CD4-positive, alpha-beta T cell treated with Interferon gamma for 1 hour (primary cell): Measurements from ENCODE around the gene SEMA7A.
"Not testable (repeated sequence)": the region's sequence is repeated elsewhere in the genome, so short reads cannot be mapped to it uniquely, and the experiment has no call there.

Source experiments
- DNase-seq: peaks from one replicate; pipeline ENCODE4 v3.0.0-alpha.2; 2020

Gene SEMA7A, protein sequence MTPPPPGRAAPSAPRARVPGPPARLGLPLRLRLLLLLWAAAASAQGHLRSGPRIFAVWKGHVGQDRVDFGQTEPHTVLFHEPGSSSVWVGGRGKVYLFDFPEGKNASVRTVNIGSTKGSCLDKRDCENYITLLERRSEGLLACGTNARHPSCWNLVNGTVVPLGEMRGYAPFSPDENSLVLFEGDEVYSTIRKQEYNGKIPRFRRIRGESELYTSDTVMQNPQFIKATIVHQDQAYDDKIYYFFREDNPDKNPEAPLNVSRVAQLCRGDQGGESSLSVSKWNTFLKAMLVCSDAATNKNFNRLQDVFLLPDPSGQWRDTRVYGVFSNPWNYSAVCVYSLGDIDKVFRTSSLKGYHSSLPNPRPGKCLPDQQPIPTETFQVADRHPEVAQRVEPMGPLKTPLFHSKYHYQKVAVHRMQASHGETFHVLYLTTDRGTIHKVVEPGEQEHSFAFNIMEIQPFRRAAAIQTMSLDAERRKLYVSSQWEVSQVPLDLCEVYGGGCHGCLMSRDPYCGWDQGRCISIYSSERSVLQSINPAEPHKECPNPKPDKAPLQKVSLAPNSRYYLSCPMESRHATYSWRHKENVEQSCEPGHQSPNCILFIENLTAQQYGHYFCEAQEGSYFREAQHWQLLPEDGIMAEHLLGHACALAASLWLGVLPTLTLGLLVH

DNA sequence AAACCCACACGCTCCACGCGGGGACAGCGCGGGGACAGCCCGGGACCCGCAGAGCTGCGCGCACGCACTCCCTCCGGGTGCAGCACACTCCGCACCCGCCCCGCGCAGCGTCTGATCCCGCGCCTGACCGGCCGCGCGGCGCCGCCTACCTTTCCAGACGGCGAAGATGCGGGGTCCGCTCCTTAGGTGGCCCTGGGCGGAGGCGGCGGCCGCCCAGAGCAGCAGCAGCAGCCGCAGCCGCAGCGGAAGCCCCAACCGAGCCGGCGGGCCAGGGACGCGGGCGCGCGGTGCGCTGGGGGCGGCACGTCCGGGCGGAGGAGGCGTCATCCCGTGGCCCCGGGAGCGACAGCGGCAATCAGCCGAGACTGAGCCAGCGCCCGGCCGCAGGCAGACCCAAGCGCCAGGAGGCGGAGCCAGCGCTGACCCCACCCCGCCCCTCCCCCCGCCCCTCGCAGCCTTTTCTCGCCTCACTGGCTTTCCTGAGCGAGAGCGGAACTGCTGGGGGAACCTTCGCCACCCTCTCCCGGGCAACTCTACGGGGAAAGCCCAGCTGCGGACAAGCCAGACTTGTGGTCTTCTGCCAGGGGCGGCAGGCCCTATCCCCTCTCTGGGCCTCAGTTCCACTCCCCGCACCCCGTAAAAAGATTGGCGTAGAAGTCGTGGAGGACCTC is at the start of gene SEMA7A:
TSS of gene SEMA7A (minus strand) at position 367 of the 671 bp plus-strand sequence. CDS start at position 327, 40 bp downstream.
- DNase-seq: peak; percentile 87

DNA sequence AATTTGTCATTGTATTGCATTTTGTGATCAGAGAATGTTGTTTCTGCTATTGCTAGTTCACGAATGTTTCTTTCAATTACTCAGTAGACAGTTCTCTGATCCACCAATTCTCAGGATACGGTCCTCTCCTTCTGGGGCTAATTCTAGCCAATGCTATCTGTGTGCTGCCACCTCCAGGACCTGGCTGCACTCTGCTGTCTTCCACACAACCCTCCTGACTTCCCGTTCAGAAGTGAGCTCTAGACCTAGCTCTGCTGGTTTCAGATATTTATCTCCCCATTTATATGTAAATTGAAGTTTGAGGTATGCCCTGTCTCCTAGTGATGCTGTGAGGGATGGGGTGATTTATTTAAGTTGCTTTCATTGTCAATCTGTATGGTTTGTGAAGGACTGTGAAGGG is 48.9 kb upstream of the SEMA7A start:
- DNase-seq: no peak

DNA sequence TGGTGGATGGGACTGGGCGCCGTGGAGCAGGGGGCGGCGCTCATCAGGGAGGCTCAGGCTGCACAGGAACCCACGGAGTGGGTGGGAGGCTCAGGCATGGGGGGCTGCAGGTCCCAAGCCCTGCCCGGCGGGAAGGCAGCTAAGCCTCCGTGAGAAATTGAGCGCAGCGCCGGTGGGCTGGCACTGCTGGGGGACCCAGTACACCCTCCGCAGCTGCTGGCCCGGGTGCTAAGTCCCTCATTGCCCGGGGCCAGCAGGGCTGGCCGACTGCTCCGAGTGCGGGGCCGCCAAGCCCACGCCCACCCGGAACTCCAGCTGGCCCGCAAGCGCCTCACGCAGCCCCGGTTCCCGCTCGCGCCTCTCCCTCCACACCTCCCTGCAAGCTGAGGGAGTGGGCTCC is 46.6 kb upstream of the SEMA7A start:
- not testable (repeated sequence) for DNase-seq

DNA sequence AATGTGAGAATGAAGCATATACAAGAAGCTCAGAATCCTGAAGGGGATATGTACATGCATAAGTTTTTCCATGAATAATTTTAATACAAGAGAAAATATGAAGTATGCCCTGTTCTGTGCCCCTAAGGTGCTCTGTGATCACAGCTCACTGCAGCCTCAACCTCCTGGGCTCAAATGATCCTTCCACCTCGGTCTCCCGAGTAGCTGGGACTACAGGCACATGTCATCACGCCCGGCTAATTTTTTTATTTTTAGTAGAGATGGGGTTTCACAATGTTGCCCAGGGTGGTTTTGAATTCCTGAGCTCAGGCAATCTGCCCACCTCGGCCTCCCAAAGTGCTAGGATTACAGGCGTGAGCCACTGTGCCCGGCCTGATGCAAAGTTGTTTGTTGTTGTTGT is 37.9 kb upstream of the SEMA7A start:
- DNase-seq: not testable (repeated sequence)

DNA sequence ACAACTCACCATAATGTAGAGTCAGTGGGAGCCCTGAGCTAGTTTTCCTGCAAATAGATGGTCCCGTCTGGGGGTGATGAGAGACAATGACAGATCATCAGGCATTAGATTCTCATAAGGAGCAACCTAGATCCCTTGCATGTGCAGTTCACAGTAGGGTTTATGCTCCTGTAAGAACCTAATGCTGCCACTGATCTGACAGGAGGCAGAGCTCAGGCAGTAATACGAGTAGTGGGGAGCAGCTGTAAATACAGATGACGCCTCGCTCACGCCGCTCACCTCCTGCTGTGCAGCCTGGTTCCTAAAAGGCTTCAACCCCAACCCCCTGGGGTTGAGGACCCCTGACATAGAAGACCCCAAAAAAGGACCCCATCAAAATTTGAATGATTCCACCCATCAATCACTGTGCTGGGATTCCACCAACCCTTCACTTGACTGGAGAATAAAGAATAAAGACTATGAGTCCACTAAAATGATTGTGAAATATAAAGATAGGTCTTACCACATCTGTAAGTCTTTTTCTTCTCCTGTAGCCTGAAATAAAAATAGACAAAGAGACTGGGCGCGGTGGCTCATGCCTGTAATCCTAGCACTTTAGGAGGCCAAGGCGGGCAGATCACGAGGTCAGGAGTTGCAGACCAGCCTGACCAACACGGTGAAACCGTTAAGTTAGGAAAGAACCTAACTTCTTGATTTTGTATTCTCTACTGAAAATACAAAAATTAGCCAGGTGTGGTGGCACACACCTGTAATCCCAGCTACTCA is 37.1 kb upstream of the SEMA7A start:
- DNase-seq: no peak

DNA sequence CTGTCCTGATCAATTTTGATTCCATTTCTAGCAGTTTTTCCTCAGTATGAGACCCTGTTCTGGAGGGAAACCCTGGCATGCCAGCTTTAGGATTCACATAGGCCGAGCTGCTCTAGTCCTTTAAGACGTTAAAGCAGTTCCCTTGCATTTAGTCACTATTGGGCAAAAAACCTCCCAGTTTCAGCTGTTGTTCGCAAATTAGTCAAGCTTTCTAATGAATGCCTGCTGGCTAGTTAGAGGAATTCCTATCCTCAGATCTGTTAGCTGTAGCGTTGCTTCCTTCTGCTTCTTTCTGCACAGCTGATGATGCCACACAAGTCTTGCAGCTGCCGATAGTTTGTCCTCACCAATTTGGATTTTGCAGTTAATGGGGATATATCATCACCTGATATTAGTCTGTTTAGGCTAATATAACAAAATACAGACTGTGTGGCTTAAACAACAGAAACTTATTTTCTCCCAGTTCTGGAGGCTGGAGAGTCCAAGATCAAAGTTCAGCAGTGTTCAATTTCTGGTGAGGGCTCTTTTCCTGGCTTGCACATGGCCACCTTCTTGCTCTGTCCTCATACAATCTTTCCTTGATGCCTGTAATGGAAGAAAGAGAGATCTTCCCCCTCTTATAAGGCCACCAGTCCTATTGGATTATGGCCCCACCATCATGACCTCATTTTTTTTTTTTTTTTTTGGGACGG is 34.7 kb upstream of the SEMA7A start:
- no peak for DNase-seq

DNA sequence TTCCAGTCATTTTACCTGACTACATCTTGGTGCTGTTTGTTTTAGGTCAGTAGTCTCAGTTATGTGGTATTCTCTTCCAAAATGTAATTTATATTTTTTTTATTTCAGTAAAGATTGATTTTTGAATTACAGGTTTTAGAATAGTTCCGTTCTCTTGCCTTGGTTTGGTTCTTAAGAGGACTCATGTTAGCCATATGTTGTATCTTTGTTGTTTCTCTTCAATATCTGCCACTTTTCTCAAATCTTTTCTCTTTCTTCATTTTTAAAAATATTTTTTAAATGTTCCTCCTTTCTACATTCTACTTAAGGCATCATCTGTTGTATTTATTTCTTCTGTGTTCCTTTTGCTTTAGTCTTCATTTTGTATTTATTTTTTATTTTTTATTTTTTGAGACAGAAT is 32.8 kb upstream of the SEMA7A start:
- no peak for DNase-seq

DNA sequence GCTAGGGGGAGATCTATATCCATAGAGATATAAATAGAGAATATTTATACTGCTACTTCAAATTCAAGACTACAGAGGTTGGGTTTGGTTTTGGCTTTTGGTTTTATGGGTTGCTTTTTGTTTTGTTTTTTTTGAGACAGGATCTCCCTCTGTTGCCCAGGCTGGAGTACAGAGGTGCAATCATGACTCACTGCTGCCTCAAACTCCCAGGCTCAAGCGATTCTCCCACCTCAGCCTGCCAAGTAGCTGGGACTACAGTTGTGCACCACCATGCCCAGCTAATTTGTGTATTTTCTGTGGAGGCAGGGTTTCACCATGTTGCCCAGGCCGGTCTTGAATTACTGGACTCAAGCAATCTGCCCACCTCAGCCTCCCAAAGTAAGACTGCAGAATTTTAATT is 31.1 kb upstream of the SEMA7A start:
- no peak for DNase-seq

DNA sequence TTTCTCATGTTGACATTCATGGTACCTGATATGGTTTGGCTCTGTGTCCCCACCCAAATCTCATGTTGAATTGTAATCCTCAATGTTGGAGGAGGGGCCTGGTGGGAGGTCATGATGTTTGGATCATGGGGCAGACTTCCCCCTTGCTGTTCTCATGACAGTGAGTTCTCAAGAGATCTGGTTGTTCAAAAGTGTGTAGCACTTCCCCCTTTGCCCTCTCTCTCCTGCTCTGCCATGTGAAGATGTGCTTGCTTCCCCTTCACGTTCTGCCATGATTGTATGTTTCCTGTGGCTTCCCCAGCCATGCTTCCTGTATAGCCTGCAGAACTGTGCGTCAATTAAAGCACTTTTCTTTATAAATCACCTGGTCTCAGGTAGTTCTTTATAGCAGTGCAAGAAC is 30.5 kb upstream of the SEMA7A start:
- peak; percentile 4 for DNase-seq

DNA sequence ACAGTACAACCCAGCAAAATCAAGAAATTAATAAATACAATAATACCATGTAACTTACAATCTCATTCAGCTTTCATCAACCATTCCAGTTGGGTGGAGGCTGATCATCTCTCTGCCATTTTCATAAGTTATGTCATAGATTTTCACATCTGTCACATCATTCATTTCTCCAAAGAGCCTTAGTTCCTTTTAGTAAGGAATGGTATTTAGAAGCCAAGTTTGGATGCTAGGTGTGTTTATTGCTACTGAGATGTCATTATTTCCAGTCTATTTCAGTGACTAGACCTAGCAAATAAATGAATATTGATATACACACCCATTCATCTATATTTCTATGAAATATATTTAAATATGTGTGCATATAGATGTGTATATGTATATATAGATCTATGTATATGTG is 29.9 kb upstream of the SEMA7A start:
- DNase-seq: no peak

DNA sequence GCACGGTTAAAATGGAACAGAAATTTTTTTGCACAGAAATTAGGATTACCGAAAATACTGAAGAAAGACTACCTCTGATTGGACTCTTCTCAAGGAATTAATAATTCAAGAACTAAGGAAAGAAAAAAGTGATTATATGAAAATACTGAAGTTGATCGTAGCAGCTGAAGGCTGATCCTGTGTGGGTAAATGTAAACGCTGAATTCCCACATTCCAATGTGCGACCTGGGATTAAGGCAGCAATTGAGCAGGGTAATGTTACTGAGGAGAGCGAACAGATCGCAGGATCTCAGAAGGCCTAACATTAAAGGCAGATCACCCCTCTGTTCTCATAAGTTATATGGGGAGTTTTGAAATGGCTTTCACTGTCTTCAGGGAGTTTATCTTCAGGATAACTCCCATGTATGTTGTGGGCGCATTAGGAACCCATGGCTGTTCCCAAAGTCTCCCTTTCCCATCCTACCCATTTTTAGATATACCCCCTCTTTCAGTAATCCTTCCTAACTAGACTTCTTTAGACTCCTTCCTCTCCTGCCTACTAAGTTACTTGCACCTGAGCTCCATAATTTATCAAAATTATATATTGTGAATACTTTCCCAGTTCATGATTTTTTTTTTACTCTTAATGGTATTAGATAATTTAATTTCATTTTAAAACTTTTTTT is 28.2 kb upstream of the SEMA7A start:
- no peak for DNase-seq

DNA sequence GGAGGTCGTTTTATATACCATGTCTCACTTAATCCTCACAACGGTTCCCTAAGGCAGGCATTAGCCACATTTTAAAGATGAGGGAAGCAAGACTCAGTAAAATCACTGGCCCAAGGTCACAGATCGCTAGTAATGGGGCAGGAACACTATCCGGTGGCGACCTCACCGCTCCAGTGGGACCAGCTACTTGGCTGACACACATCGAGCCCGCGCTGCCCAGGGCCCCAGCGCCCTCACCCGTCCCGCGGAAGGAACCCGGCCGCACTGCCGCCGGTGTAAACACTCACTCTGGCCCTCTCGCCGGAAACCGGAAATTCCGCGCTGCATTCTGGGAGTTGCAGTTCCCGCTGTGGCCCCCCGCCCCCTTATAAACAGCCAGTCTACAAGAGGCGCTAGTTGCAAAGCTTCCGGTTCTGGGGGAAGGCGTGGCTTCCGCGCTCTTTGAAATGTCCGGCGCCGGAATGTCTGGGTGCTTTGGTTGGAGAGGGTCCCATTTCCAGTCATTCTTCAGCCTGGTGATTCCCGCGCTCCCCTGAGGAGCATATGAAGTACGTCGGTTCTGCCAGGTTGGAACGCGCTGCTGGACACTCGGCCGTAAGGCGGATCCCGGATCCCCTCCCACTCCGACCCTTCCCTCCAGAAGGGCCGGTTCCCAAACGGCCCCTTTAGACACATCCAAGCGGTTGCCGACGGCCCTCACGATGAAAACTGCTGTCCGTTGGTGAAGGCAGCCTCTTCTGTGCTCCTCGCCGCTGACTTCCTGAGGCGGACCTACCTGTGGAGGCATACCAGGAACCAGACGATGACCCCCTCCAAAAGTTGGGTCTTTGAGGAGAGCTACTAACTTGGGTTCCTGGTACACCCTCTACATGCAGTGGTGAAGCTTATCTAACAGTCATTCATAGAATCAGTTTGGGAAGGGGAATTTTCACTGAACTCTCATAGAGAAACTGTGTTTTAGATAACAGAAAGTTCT is 27.4 kb upstream of the SEMA7A start, which contains the start of gene UBL7:
TSS of gene UBL7 (minus strand) at position 290 of the 976 bp plus-strand sequence. CDS start 2,293 bp downstream, outside the sequence.
- DNase-seq: peak; percentile 94

DNA sequence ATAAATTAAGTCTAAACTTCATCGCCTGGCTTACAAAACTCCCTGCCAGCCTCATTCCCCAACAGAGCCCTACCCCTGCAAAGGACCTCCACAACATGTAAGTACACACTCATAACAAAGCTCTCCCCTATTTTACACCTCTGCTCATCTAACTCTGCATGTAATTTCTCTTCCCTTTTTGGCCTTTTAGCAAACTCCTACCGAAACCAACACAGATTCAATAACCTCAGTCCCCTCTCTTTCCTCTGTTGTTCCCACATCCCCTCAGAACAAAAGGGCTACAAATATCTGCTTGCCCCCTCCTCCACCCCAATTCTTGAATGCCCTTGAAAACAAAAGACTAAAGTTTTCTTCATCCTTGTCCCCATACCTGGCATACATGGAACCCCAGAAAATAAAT is 26.5 kb upstream of the SEMA7A start:
- DNase-seq: no peak

DNA sequence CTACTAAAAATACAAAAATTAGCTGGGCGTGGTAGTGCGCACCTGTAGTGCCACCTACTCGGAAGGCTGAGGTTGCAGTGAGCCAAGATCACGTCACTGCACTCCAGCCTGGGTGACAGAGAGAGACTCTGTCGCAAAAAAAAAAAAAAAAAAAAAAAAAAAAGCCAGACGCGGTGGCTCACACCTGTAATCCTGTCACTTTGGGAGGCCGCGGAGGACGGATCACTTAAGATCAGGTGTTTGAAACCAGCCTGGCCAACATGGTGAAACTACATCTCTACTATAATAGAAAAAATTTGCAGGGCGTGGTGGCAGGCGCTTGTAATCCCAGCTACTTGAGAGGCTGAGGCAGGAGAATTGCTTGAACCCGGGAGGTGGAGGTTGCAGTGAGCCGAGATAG is 26.0 kb upstream of the SEMA7A start:
- not testable (repeated sequence) for DNase-seq

DNA sequence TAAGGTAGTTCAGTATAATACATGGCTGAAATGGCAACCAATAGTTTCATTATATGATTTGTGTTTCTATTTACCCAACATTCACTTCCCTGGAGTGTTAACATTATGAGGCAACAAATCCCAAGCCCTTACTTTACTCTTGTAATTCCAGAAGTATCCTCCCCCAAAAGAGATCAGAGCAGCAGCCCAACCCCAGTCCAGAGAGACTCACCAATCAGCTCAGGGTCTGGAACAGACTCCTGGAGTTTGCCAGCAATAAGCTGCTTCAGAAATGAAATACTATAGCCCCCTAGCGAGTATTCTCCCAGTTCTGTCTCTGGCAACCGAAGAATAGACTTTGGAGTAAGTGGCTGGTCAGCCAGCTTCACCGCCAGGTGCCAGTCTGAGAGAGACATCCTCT is 24.7 kb upstream of the SEMA7A start:
- DNase-seq: no peak

DNA sequence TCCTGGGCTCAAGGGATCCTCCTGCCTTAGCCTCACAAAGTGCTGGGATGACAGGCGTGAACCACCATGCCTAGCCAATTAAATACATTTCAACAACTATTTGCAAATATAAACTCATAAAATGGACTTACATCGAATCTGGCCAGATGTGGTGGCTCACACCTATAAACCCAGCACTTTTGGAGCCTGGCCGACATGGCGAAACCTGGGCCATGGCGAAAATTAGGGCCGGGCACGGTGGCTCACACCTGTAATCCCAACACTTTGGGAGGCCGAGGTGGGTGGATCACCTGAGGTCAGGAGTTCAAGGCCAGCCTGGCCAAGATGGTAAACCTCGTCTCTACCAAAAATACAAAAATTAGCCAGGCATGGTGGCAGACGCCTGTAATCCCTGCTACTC is 23.3 kb upstream of the SEMA7A start:
- not testable (repeated sequence) for DNase-seq

DNA sequence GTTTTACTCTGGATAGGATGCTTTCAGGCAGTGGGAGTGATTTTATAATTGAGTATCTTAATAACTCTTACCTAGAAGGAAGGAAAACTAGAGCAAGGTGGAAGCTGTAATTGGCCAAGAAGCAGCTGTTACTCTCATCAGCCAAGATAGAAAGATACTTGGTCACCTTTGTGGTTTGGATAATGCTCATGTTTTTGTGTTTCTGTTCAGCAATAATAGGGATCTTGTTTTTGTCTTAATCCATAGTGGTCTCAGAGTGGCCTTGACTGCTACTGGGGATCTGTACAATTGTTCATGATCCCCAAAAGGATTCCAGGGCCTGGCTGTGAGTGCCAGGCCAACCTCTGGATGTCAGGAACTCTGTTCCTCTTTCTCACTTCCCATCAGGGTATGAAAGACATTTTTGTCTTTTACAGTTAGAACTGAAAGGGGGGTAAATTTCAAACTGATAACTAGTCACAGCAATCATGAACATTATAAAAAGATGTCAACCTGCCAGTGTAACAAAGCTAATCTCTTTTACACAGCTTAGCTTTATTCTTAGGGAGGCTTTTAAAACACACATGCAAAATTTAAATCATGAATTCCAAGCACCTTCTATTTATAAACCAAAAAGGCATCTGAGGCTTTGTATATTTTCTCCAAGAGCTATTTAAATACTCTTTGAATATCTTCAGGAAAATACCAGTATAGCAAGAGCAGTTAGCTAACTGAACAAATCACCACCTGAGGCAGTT is 21.2 kb upstream of the SEMA7A start:
- no peak for DNase-seq

DNA sequence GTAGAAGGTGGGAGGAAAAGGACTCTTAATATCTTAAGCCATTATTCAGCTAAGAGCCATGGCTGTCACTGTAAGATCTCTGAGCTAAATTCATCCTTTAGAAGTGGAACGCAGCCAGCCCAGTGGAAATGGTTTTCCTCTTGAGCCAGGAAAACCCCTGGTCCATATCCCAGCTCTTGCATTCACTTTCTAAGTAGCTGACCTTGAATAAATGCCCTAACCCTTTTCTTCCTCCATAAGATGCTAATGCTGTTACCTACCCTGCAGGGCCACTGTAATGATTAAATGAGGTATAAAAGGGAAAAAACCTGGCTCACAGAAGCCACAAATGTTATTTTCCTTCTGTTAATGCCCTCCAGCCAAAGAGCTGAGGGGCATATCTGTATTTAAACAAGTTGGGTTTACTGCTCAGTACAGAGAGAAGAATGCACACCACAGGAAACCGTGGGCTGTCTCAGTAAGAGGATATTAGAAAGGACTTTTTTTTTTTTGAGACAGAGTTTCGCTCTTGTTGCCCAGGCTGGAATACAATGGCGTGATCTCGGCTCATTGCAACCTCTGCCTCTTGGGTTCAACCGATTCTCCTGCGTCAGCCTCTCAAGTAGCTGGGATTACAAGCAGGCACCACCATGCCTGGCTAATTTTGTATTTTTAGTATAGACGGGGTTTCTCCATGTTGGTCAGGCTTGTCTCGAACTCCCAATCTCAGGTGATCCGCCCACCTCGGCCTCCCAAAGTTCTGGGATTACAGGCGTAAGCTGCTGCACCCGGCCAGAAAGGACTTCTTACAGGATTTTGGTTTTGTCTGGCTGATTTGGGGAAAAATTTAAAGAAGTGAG is 20.4 kb upstream of the SEMA7A start:
- DNase-seq: no peak
